Endodermal cell (in vitro differentiated cells): ENCODE measurements around the gene IRF4. TPM values are rescaled to one million over a fixed set of nuclear protein-coding genes. Genes with fewer than 3 reads are reported as not detected.

Experiments
- DNase-seq: peaks from one replicate; pipeline ENCODE4 v3.0.0-alpha.2; 2017
- H3K27ac ChIP-seq: 2 replicates; pipeline ENCODE4 v1.5.1; 2013; ENCODE audit warnings: mild to moderate bottlenecking, low read depth, low read length, moderate library complexity
- H3K27me3 ChIP-seq: 2 replicates; pipeline ENCODE4 v1.6.1; 2013; ENCODE audit warnings: mild to moderate bottlenecking, low read length, moderate library complexity; ENCODE audit not compliant: insufficient read depth, control insufficient read depth, poor library complexity, severe bottlenecking
- H3K36me3 ChIP-seq: 2 replicates; pipeline ENCODE4 v1.7.0; 2013; ENCODE audit warnings: mild to moderate bottlenecking, low read length, moderate library complexity; ENCODE audit not compliant: control insufficient read depth, insufficient read depth
- H3K4me1 ChIP-seq: one replicate; pipeline ENCODE4 v1.7.0; 2013; ENCODE audit warnings: low read length; ENCODE audit not compliant: control insufficient read depth, insufficient read depth
- H3K4me3 ChIP-seq: 2 replicates; pipeline ENCODE4 v1.5.1; 2013; ENCODE audit warnings: mild to moderate bottlenecking, low read length, moderate library complexity
- H3K9ac ChIP-seq: 2 replicates; pipeline ENCODE4 v1.6.1; 2013; ENCODE audit warnings: mild to moderate bottlenecking, low read length, moderate library complexity; ENCODE audit not compliant: poor library complexity, severe bottlenecking; ENCODE audit errors: extremely low read depth
- H3K9me3 ChIP-seq: 2 replicates; pipeline ENCODE4 v1.6.1; 2013; ENCODE audit warnings: mild to moderate bottlenecking, low read length, moderate library complexity; ENCODE audit not compliant: control insufficient read depth
- H3K27ac Mint-ChIP-seq: 2 replicates; pipeline ENCODE4 v1.8.0; 2020; ENCODE audit warnings: mixed read lengths
- H3K27me3 Mint-ChIP-seq: 2 replicates; pipeline ENCODE4 v1.8.0; 2021; ENCODE audit warnings: mild to moderate bottlenecking, mixed read lengths; ENCODE audit not compliant: insufficient read depth
- H3K36me3 Mint-ChIP-seq: 2 replicates; pipeline ENCODE4 v1.8.0; 2020; ENCODE audit warnings: low read depth, mixed read lengths
- H3K4me1 Mint-ChIP-seq: 2 replicates; pipeline ENCODE4 v1.8.0; 2020; ENCODE audit warnings: mixed read lengths
- H3K4me3 Mint-ChIP-seq: 2 replicates; pipeline ENCODE4 v1.8.0; 2020; ENCODE audit warnings: mild to moderate bottlenecking, moderate library complexity, mixed read lengths
- H3K9me3 Mint-ChIP-seq: 2 replicates; pipeline ENCODE4 v1.8.0; 2020; ENCODE audit warnings: mild to moderate bottlenecking, mixed read lengths
- WGBS, 2 experiments: methylation state at CpG; one replicate each; pipeline versions ENCODE4 v1.1.5 to v1.1.7; 2013; ENCODE audit warnings: missing lambda C conversion rate in 2 of 2, mixed read lengths in 1 of 2; ENCODE audit not compliant: insufficient coverage in 1 of 2, insufficient read length in 1 of 2; 5-methylcytosine and 5-hydroxymethylcytosine counted together
- total RNA-seq, 2 donors: library from RNA; stranded (reverse); fragmentation: NEBNext Ultra II Directional in 1 of 2; extraction: Animal tissue kit (Norgen Biotek cat#: 25700) in 1 of 2; gene quantifications; 2 replicates in 1 of 2; 3 replicates in 1 of 2; pipeline ENCODE4 v1.2.1, GENCODE V29; 2021
- TF ChIP-seq, protein P1 (sequence below): fragments of 200-600 bp; sonication (generic); conservative IDR thresholded peaks from 2 replicates; pipeline ENCODE4 v1.5.0; 2021; ENCODE audit warnings: antibody characterized with exemption, mild to moderate bottlenecking

IRF4 gene
- total RNA-seq, 2 donors from 2014 or later: not detected

DNA sequence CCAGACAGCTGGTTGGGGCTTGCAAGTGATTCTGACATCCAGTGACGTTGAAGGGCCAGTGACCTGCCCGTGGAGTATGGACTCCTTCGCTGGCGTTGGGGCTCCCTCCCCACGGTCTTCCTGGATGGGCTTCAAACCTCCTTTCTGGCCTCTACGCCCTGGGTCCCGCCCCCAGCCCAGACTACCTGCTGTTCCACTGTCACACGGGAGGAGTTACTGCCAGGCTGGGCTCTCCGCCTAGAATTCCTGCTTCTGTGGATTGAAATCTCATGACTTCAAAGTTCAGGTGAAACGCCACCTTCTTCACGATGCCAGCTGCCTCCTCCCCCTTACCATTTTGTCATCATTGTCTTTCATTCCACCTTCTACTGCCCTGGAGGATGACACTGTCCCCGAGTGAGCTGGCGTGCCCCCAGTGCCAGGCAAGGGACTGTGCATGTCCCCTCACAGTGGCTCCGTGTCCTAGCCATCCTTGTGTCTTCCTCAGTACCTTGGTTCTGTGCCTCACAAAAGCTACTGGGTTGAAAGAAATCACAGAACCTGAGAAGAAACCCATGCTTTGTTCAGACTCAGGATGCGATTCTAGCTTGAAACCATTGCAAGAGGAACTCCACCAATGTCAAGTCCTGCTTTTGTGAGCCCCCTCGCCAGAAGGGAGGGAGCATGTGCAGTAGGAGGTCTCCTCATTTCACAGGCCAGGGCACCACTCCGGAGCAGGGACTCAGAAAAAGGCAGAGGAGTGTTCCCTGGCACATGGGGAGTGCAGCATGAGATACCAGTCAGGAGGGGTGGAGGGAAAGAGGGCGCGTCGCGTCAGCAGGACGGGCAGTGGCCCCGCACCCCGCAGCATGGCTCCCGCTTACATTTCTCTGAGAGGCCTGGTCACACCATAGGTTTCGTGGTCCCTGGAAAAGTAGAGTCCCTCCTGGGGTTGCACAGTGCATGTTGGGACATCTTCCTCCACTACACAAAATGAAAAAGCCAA lies 11.0 kb upstream of the IRF4 start:
- Histone ChIP-seq H3K27ac (no peak overlapping the region), H3K27me3 (no peaks in the 10 kb centered on the region), H3K9ac (no peak overlapping the region), H3K9me3 (peaks cover 4% of the 10 kb centered on the region), H3K4me3 (no peak overlapping the region), H3K4me1 (no peaks in the 10 kb centered on the region), H3K36me3 (no peaks in the 10 kb centered on the region)
- peaks cover 59% of the 10 kb centered on the region for H3K9me3 Mint-ChIP-seq
- no peak overlapping the region for H3K4me3 Mint-ChIP-seq
- TF ChIP-seq, protein P1, sequence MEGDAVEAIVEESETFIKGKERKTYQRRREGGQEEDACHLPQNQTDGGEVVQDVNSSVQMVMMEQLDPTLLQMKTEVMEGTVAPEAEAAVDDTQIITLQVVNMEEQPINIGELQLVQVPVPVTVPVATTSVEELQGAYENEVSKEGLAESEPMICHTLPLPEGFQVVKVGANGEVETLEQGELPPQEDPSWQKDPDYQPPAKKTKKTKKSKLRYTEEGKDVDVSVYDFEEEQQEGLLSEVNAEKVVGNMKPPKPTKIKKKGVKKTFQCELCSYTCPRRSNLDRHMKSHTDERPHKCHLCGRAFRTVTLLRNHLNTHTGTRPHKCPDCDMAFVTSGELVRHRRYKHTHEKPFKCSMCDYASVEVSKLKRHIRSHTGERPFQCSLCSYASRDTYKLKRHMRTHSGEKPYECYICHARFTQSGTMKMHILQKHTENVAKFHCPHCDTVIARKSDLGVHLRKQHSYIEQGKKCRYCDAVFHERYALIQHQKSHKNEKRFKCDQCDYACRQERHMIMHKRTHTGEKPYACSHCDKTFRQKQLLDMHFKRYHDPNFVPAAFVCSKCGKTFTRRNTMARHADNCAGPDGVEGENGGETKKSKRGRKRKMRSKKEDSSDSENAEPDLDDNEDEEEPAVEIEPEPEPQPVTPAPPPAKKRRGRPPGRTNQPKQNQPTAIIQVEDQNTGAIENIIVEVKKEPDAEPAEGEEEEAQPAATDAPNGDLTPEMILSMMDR: no peak
- no peak overlapping the region for H3K27ac Mint-ChIP-seq
- no peaks in the 10 kb centered on the region for H3K36me3 Mint-ChIP-seq
- no peaks in the 10 kb centered on the region for H3K4me1 Mint-ChIP-seq
- peaks cover 19% of the 10 kb centered on the region for H3K27me3 Mint-ChIP-seq
- WGBS, 2 experiments: 86 to 89% methylated on average over 23 to 26 of the region's 26 CpGs
- DNase-seq: no peak

DNA sequence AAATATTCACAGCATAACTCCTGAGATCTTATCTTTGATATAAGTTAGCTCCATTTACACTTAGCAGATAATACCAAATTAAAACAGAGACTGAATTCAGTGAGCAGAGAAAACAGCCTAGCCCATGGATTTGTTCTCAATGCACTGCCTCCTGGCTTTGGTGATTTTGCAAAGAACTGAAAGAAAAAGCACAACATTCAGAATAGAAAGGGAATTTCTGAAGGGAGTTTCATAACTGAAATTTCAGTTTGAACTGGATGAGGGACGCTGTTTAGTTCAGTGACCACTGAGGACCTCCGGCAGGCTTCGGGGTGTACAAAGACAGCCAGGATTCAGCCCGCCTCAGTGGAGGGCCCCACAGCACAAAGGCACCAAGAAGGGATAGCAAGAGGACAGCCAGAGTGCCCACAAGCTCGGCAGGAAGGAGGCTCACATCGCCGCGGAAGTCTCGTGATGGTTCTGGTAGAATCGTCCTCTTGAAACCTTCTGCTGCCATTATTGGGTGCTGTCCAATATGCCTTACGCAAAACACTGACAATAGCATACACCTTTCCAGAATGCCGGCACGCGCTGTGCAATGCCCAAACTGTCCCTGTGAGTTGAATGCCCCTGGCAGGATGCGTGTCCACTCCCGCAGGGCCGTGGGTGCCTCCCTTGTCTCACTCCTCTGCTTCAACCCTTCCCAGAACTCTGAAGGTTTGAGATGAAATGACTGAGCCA lies 9.7 kb upstream of the IRF4 start:
- H3K27ac ChIP-seq: no peak overlapping the region
- DNase-seq: no peak
- peaks cover 48% of the 10 kb centered on the region for H3K9me3 Mint-ChIP-seq
- H3K4me1 ChIP-seq: no peaks in the 10 kb centered on the region
- no peak overlapping the region for H3K9ac ChIP-seq
- peaks cover 30% of the 10 kb centered on the region for H3K27me3 Mint-ChIP-seq
- no peaks in the 10 kb centered on the region for H3K36me3 Mint-ChIP-seq
- no peak overlapping the region for H3K4me3 ChIP-seq
- H3K4me3 Mint-ChIP-seq: no peak overlapping the region
- 92 to 93% methylated on average over 14 to 17 of the region's 17 CpGs for WGBS, 2 experiments
- no peaks in the 10 kb centered on the region for H3K36me3 ChIP-seq
- H3K9me3 ChIP-seq: peaks cover 4% of the 10 kb centered on the region
- peaks cover 13% of the 10 kb centered on the region for H3K27me3 ChIP-seq
- H3K4me1 Mint-ChIP-seq: no peaks in the 10 kb centered on the region
- no peak overlapping the region for H3K27ac Mint-ChIP-seq
- TF ChIP-seq, protein P1: no peak

DNA sequence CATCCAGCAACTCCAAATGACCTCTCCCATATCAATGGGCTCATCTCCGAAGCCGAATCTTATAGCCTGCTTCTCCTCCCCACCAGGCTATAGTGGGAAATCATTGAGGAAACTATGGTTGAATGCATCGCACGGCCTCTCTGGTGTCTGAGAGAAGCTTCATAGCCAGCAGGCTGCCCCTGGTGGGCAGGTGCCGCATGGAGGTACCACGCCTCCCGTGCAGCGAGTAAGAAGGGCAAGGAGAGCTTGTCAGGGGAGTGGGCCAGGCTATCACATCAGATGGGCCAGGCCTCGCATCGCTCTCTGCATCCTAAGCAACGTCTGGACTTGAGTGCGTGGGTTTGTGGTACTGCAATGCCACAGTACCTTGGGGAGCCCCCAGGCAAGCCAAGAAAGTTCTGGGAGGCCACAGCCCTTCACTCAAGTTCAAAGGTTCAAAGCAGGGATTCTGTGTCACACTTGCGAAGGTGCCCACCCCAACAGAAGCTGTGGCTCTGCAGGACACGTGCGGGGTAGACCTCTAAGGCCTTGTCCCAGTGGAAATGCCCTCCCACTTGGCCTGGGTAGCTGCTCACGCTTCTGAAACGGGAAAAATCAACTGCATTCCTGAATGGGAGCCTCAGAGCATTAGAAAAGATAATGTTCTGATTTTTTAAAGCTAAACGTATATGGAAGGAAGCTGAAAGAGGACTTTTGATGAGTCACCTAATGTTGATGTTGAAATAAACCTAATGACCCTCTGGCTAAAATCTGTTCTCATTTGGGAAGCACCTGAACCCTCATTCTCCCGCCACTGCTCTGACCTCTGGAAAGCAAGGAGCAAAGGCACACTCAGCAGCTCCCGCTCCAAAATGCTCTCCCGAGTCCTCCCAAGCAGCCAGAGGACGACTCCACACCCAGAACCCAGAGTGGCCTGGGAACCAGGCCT lies 8.4 kb upstream of the IRF4 start:
- WGBS, 2 experiments: 85 to 88% methylated on average over 19 to 22 of the region's 22 CpGs
- no peaks in the 10 kb centered on the region for H3K36me3 ChIP-seq
- no peak overlapping the region for H3K4me3 ChIP-seq
- TF ChIP-seq, protein P1: peak; percentile 55
- H3K9me3 Mint-ChIP-seq: peaks cover 35% of the 10 kb centered on the region
- H3K36me3 Mint-ChIP-seq: no peaks in the 10 kb centered on the region
- H3K4me1 Mint-ChIP-seq: no peaks in the 10 kb centered on the region
- H3K9me3 ChIP-seq: no peaks in the 10 kb centered on the region
- no peaks in the 10 kb centered on the region for H3K4me1 ChIP-seq
- H3K9ac ChIP-seq: no peak overlapping the region
- H3K27ac Mint-ChIP-seq: no peak overlapping the region
- no peak for DNase-seq
- H3K27me3 Mint-ChIP-seq: peaks cover 39% of the 10 kb centered on the region
- no peak overlapping the region for H3K4me3 Mint-ChIP-seq
- no peak overlapping the region for H3K27ac ChIP-seq
- H3K27me3 ChIP-seq: peaks cover 25% of the 10 kb centered on the region
